ENCODE measurements around the gene DENND6B.

- TF ChIP-seq CTCF (IDR thresholded peaks at IDR 0.05), result no peak
- TF ChIP-seq EZH2 (IDR thresholded peaks at IDR 0.05; ENCODE audit: borderline replicate concordance, insufficient read depth, low read depth, low read length, poor library complexity, severe bottlenecking), result no peak
Measured at GRCh38 chr22:50312371-50312770, 14.4 kb downstream of the DENND6B start.
